Adipocyte (in vitro differentiated cells): ENCODE measurements around the gene CARNS1.
"Not testable (repeated sequence)": the region's sequence is repeated elsewhere in the genome, so short reads cannot be mapped to it uniquely, and the experiment has no call there.

Source experiments
- DNase-seq: peaks from one replicate; pipeline ENCODE4 v3.0.0-alpha.2; 2015; ENCODE audit warnings: low read depth
- H3K27me3 ChIP-seq: replicated peaks from 2 replicates; pipeline ENCODE4 v1.7.0; 2013; ENCODE audit warnings: mild to moderate bottlenecking, low read length, moderate library complexity; ENCODE audit not compliant: control insufficient read depth, insufficient read depth
- H3K36me3 ChIP-seq: 2 replicates; pipeline ENCODE4 v1.7.0; 2013; ENCODE audit warnings: low read length, mild to moderate bottlenecking, moderate library complexity; ENCODE audit not compliant: control insufficient read depth, insufficient read depth, severe bottlenecking
- H3K4me1 ChIP-seq: 2 replicates; pipeline ENCODE4 v1.7.0; 2013; ENCODE audit warnings: mild to moderate bottlenecking, low read length, moderate library complexity; ENCODE audit not compliant: control insufficient read depth, insufficient read depth
- H3K4me3 ChIP-seq: 2 replicates; pipeline ENCODE4 v1.7.0; 2013; ENCODE audit warnings: mild to moderate bottlenecking, low read length, moderate library complexity
- H3K9ac ChIP-seq: 2 replicates; pipeline ENCODE4 v1.7.0; 2013; ENCODE audit warnings: mild to moderate bottlenecking, low read length, moderate library complexity
- H3K9me3 ChIP-seq: 2 replicates; pipeline ENCODE4 v1.7.0; 2013; ENCODE audit warnings: mild to moderate bottlenecking, low read length, moderate library complexity; ENCODE audit not compliant: control insufficient read depth

The CARNS1 gene

DNA sequence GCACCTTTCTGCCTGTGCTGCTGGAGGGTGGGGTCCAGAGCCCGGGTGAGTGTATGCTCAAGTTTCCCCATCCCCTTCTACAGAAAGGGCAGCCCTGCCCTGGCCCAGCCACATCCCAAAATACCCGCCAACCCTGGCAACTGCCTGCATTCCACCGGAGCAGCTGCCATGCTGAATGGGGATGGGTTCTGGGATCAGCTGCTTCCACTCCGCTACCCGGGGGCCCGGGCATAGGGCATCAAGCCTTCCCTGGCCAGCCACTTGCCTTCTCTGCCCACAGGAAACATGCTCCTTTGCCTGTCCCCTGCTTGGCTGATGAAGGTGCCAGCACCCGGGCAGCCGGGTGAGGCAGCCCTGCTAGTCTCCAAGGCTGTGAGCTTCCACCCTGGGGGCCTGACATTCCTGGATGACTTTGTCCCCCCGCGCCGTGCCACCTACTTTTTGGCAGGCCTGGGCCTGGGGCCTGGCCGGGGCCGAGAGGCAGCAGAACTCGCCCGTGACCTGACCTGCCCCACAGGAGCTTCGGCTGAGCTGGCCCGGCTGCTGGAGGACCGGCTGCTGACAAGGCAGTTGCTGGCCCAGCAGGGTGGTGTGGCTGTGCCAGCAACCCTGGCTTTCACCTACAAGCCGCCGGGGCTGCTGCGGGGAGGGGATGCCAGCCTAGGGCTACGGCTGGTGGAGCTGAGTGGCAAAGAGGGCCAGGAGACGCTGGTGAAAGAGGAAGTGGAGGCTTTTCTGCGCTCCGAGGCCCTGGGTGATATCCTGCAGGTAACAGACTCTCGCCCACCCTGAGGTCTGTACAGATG lies 3.2 kb downstream of the CARNS1 start:
- H3K27me3 ChIP-seq: peaks cover 7% of the 10 kb centered on the region
- no peak overlapping the region for H3K9ac ChIP-seq
- no peak overlapping the region for H3K4me3 ChIP-seq
- peaks cover 4% of the 10 kb centered on the region for H3K4me1 ChIP-seq
- H3K9me3 ChIP-seq: no peaks in the 10 kb centered on the region
- H3K36me3 ChIP-seq: no peaks in the 10 kb centered on the region
- DNase-seq: no peak

GRCh38 chr11:67419325-67420049 lies 4.0 kb downstream of the CARNS1 start:
- Histone ChIP-seq H3K9me3 (no peaks in the 10 kb centered on the region), H3K9ac (no peak overlapping the region), H3K4me1 (peaks cover 4% of the 10 kb centered on the region), H3K36me3 (no peaks in the 10 kb centered on the region), H3K27me3 (peaks cover 7% of the 10 kb centered on the region), H3K4me3 (no peak overlapping the region)
- no peak for DNase-seq

- Histone ChIP-seq H3K36me3 (no peaks in the 10 kb centered on the region), H3K27me3 (peaks cover under 1% of the 10 kb centered on the region), H3K4me1 (peaks cover 4% of the 10 kb centered on the region), H3K9ac (peak overlapping the region; percentile 83), H3K9me3 (no peaks in the 10 kb centered on the region), H3K4me3 (peak overlapping the region; percentile 80)
- DNase-seq: no peak
These were observed 4.7 kb downstream of the CARNS1 start for GRCh38 chr11:67420147-67420645.

GRCh38 chr11:67420646-67421429 lies 5.4 kb downstream of the CARNS1 start:
- DNase-seq: peak; percentile 96
- H3K36me3 ChIP-seq: no peaks in the 10 kb centered on the region
- peak overlapping the region; percentile 83 for H3K9ac ChIP-seq
- peak overlapping the region; percentile 80 for H3K4me3 ChIP-seq
- H3K4me1 ChIP-seq: peaks cover 4% of the 10 kb centered on the region
- no peaks in the 10 kb centered on the region for H3K27me3 ChIP-seq
- no peaks in the 10 kb centered on the region for H3K9me3 ChIP-seq

GRCh38 chr11:67421430-67422031 lies 6.1 kb downstream of the CARNS1 start:
- no peaks in the 10 kb centered on the region for H3K27me3 ChIP-seq
- peak overlapping the region; percentile 41 for H3K4me3 ChIP-seq

DNA sequence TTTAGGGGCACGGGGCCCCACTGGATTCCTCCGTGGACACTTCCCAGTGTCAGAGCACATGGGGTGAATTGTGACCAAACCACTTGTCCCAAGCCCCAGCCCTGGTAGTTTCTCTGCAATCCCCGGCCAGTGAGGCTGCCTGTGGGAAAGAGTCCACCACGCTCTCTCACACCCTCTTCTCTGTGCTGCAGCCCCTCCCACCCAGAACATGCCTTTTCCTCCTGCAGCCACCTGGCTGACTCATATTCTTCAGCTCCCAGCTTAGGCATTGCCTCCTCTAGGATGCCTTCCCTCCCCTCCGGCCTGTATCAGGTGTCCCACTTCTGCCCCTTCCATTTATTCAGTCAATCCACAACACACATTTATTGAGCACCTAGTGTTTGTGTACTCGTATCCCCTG lies 7.4 kb downstream of the CARNS1 start:
- Histone ChIP-seq H3K27me3 (no peaks in the 10 kb centered on the region), H3K4me1 (peaks cover 8% of the 10 kb centered on the region), H3K9ac (no peak overlapping the region), H3K36me3 (no peaks in the 10 kb centered on the region), H3K4me3 (no peak overlapping the region), H3K9me3 (no peaks in the 10 kb centered on the region)
- no peak for DNase-seq

More at GRCh38 chr11:67421430-67422031, 6.1 kb downstream of the CARNS1 start:
- Histone ChIP-seq H3K9ac (no peak overlapping the region), H3K4me1 (peaks cover 4% of the 10 kb centered on the region), H3K36me3 (no peaks in the 10 kb centered on the region), H3K9me3 (no peaks in the 10 kb centered on the region)
- no peak for DNase-seq

GRCh38 chr11:67423466-67423865 lies 8.0 kb downstream of the CARNS1 start:
- Histone ChIP-seq H3K36me3 (no peaks in the 10 kb centered on the region), H3K9ac (no peak overlapping the region), H3K4me3 (no peak overlapping the region), H3K9me3 (no peaks in the 10 kb centered on the region), H3K4me1 (peaks cover 8% of the 10 kb centered on the region), H3K27me3 (no peaks in the 10 kb centered on the region)
- no peak for DNase-seq

DNA sequence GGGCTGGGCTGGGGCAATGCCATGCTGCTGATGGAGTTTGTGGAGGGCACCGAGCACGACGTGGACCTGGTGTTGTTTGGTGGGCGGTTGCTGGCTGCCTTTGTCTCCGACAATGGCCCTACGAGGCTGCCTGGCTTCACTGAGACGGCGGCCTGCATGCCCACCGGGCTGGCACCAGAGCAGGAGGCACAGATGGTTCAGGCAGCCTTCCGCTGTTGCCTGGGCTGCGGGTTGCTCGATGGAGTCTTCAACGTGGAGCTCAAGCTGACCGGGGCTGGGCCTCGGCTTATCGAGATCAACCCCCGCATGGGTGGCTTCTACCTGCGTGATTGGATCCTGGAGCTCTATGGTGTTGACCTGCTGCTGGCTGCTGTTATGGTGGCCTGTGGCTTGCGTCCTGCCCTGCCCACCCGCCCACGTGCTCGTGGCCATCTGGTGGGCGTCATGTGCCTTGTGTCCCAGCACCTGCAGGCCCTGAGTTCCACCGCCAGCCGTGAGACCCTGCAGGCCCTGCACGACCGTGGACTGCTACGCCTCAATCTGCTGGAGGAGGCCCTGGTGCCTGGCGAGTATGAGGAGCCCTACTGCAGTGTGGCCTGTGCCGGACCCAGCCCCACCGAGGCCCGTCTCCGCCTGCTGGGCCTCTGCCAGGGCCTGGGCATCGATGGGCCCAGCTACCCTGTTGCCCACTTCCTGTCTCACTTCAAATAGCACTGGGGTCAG lies 8.6 kb downstream of the CARNS1 start:
- Histone ChIP-seq H3K4me3 (no peak overlapping the region), H3K9ac (no peak overlapping the region), H3K9me3 (no peaks in the 10 kb centered on the region), H3K36me3 (no peaks in the 10 kb centered on the region), H3K27me3 (no peaks in the 10 kb centered on the region), H3K4me1 (peaks cover 10% of the 10 kb centered on the region)
- no peak for DNase-seq

DNA sequence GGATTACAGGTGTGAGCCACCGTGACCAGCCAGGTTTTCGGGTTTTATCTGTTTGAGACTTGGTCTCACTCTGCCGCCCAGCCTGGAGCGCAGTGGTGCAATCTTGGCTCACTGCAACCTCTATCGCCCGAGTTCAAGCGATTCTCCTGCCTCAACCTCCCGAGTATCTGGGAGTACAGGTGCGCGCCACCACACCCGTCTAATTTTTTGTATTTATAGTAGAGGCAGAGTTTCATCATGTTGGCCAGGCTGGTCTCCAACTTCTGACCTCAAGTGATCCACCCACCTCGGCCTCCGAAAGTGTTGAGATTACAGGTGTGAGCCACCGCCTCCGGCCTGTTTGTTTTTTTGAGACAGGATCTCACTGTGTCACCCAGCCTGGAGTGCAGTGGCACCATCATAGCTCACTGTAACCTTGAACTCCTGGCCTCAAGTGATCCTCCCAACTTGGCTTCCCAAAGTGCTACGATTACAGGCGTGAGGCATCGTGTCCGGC lies 11.9 kb downstream of the CARNS1 start:
- DNase-seq, H3K27me3 ChIP-seq, H3K4me1 ChIP-seq, H3K9me3 ChIP-seq: not testable (repeated sequence)
- peak overlapping the region; percentile 100 for H3K4me3 ChIP-seq
- H3K9ac ChIP-seq: peak overlapping the region; percentile 99
- H3K36me3 ChIP-seq: peaks cover 14% of the 10 kb centered on the region
